H9 (cell line): ENCODE data around the gene EVC. TPM values are rescaled to one million over a fixed set of nuclear protein-coding genes. Genes with fewer than 3 reads are reported as not detected.
A peak's percentile ranks its signal among the peaks of the same experiment; 100 is the strongest.

ENCODE experiments used
- DNase-seq: peaks from one replicate; pipeline ENCODE4 v3.0.0-alpha.2; 2017
- H2AFZ ChIP-seq: one replicate; pipeline ENCODE4 v1.6.1; 2013; ENCODE audit warnings: mild to moderate bottlenecking, low read length, control low read depth, moderate library complexity
- H2AK5ac ChIP-seq: 2 replicates; pipeline ENCODE4 v1.6.1; 2013; ENCODE audit warnings: low read length, control low read depth, mixed read lengths; ENCODE audit not compliant: insufficient read length
- H2BK120ac ChIP-seq: one replicate; pipeline ENCODE4 v1.6.1; 2013; ENCODE audit warnings: low read depth, mild to moderate bottlenecking, low read length, control low read depth, inconsistent platforms; ENCODE audit not compliant: poor library complexity, severe bottlenecking
- H2BK12ac ChIP-seq: 2 replicates; pipeline ENCODE4 v1.6.1; 2013; ENCODE audit warnings: low read length, control low read depth, mixed read lengths, low read depth; ENCODE audit not compliant: insufficient read length
- H2BK15ac ChIP-seq: 2 replicates; pipeline ENCODE4 v1.6.1; 2013; ENCODE audit warnings: low read depth, low read length, control low read depth
- H2BK20ac ChIP-seq: one replicate; pipeline ENCODE4 v1.6.1; 2013; ENCODE audit warnings: low read depth, mild to moderate bottlenecking, low read length, control low read depth, inconsistent platforms; ENCODE audit not compliant: poor library complexity, severe bottlenecking
- H2BK5ac ChIP-seq: 2 replicates; pipeline ENCODE4 v1.6.1; 2013; ENCODE audit warnings: low read length, control low read depth, mixed read lengths; ENCODE audit not compliant: insufficient read length
- H3K14ac ChIP-seq: 2 replicates; pipeline ENCODE4 v1.6.1; 2013; ENCODE audit warnings: low read length, control low read depth; ENCODE audit not compliant: insufficient read depth
- H3K18ac ChIP-seq: 2 replicates; pipeline ENCODE4 v1.6.1; 2013; ENCODE audit warnings: low read depth, mild to moderate bottlenecking, mixed read lengths, low read length, control low read depth; ENCODE audit not compliant: insufficient read length
- H3K23ac ChIP-seq: 2 replicates; pipeline ENCODE4 v1.6.1; 2013; ENCODE audit warnings: low read length, control low read depth, mixed read lengths, low read depth; ENCODE audit not compliant: insufficient read length
- H3K23me2 ChIP-seq: 2 replicates; pipeline ENCODE4 v1.6.1; 2013; ENCODE audit warnings: low read depth, mild to moderate bottlenecking, mixed read lengths, low read length, control low read depth; ENCODE audit not compliant: insufficient read length, poor library complexity, severe bottlenecking
- H3K27ac ChIP-seq: 2 replicates; pipeline ENCODE4 v1.5.1; 2013; ENCODE audit warnings: low read length, control low read depth, mixed read lengths, low read depth; ENCODE audit not compliant: insufficient read length
- H3K27me3 ChIP-seq: 2 replicates; pipeline ENCODE4 v1.6.1; 2013; ENCODE audit warnings: low read length, control low read depth, inconsistent platforms; ENCODE audit not compliant: insufficient read depth
- H3K4ac ChIP-seq: 2 replicates; pipeline ENCODE4 v1.6.1; 2013; ENCODE audit warnings: low read depth, mild to moderate bottlenecking, control low read depth, inconsistent platforms, low read length, moderate library complexity
- H3K4me1 ChIP-seq: 2 replicates; pipeline ENCODE4 v1.6.1; 2013; ENCODE audit warnings: low read length, control low read depth, inconsistent platforms; ENCODE audit not compliant: insufficient read depth
- H3K4me2 ChIP-seq: 2 replicates; pipeline ENCODE4 v1.6.1; 2013; ENCODE audit warnings: low read length, control low read depth, mixed read lengths; ENCODE audit not compliant: insufficient read length, insufficient read depth
- H3K56ac ChIP-seq: 2 replicates; pipeline ENCODE4 v1.6.1; 2013; ENCODE audit warnings: low read depth, mild to moderate bottlenecking, mixed read lengths, low read length, control low read depth; ENCODE audit not compliant: insufficient read length
- H3K79me1 ChIP-seq: 2 replicates; pipeline ENCODE4 v1.6.1; 2013; ENCODE audit warnings: low read depth, mild to moderate bottlenecking, moderate library complexity, low read length, control low read depth, inconsistent platforms; ENCODE audit not compliant: insufficient read depth, poor library complexity, severe bottlenecking
- H3K79me2 ChIP-seq: 2 replicates; pipeline ENCODE4 v1.6.1; 2013; ENCODE audit warnings: low read length, control low read depth, inconsistent platforms; ENCODE audit not compliant: insufficient read depth
- H3K9ac ChIP-seq: 2 replicates; pipeline ENCODE4 v1.6.1; 2013; ENCODE audit warnings: low read length, control low read depth, mixed read lengths; ENCODE audit not compliant: insufficient read length; ENCODE audit errors: extremely low read depth
- H3K9me3 ChIP-seq: one replicate; pipeline ENCODE4 v1.6.1; 2013; ENCODE audit warnings: low read depth, low read length, inconsistent platforms; ENCODE audit not compliant: control insufficient read depth
- H3T11ph ChIP-seq: one replicate; pipeline ENCODE4 v1.6.1; 2013; ENCODE audit warnings: mild to moderate bottlenecking, low read length, control low read depth, inconsistent platforms
- H4K20me1 ChIP-seq: one replicate; pipeline ENCODE4 v1.6.1; 2013; ENCODE audit not compliant: control insufficient read depth, insufficient read length, insufficient read depth
- H4K5ac ChIP-seq: 2 replicates; pipeline ENCODE4 v1.6.1; 2013; ENCODE audit warnings: low read depth, mild to moderate bottlenecking, mixed read lengths, low read length, control low read depth; ENCODE audit not compliant: insufficient read length
- H4K8ac ChIP-seq: replicated peaks from 2 replicates; pipeline ENCODE4 v1.6.1; 2013; ENCODE audit warnings: low read length, control low read depth, mixed read lengths, low read depth; ENCODE audit not compliant: insufficient read length
- H4K91ac ChIP-seq: 2 replicates; pipeline ENCODE4 v1.6.1; 2013; ENCODE audit warnings: low read depth, mild to moderate bottlenecking, moderate library complexity, mixed read lengths, low read length, control low read depth; ENCODE audit not compliant: insufficient read length
- H3K27ac Mint-ChIP-seq, 3 experiments: 2 replicates in 2 of 3; 3 replicates in 1 of 3; pipeline ENCODE4 v1.8.0; 2020 to 2021; ENCODE audit warnings: mixed read lengths in 3 of 3, mild to moderate bottlenecking in 1 of 3, moderate library complexity in 1 of 3
- H3K27me3 Mint-ChIP-seq: 2 replicates; pipeline ENCODE4 v1.8.0; 2021; ENCODE audit warnings: low read depth, mild to moderate bottlenecking, moderate library complexity, mixed read lengths
- H3K36me3 Mint-ChIP-seq, 3 experiments: 2 replicates in 2 of 3; 3 replicates in 1 of 3; pipeline ENCODE4 v1.8.0; 2020 to 2021; ENCODE audit warnings: low read depth in 3 of 3, mixed read lengths in 3 of 3; ENCODE audit not compliant: insufficient read depth in 1 of 3
- H3K4me1 Mint-ChIP-seq, 2 experiments: 2 replicates each; pipeline ENCODE4 v1.8.0; 2020; ENCODE audit warnings: mixed read lengths in 2 of 2
- H3K4me3 Mint-ChIP-seq, 2 experiments: 2 replicates in 1 of 2; 3 replicates in 1 of 2; pipeline ENCODE4 v1.8.0; 2020 to 2021; ENCODE audit warnings: mild to moderate bottlenecking in 2 of 2, mixed read lengths in 2 of 2, moderate library complexity in 1 of 2
- H3K9me3 Mint-ChIP-seq, 2 experiments: 2 replicates in 1 of 2; 3 replicates in 1 of 2; pipeline ENCODE4 v1.8.0; 2020; ENCODE audit warnings: mild to moderate bottlenecking in 2 of 2, mixed read lengths in 2 of 2, moderate library complexity in 1 of 2
- WGBS: extraction: QIAGEN DNeasy Blood & Tissue Kit; methylation state at CpG from one replicate; pipeline ENCODE4 v1.1.7; 2013; ENCODE audit warnings: missing lambda C conversion rate, low lambda C conversion rate, mixed read lengths; ENCODE audit not compliant: insufficient read length; ENCODE audit errors: extremely low coverage; 5-methylcytosine and 5-hydroxymethylcytosine counted together
- total RNA-seq: library from RNA; stranded (reverse); gene quantifications from 2 replicates; pipeline ENCODE4 v1.2.1, GENCODE V29; 2021
- TF ChIP-seq, protein P1 (sequence below): fragments of 200-600 bp; sonication (generic); conservative IDR thresholded peaks from 3 replicates; pipeline ENCODE4 v1.8.0; 2021; ENCODE audit warnings: antibody characterized with exemption, mild to moderate bottlenecking

EVC gene
- total RNA-seq, 1 experiment from 2014 or later = 10.1 TPM

DNA sequence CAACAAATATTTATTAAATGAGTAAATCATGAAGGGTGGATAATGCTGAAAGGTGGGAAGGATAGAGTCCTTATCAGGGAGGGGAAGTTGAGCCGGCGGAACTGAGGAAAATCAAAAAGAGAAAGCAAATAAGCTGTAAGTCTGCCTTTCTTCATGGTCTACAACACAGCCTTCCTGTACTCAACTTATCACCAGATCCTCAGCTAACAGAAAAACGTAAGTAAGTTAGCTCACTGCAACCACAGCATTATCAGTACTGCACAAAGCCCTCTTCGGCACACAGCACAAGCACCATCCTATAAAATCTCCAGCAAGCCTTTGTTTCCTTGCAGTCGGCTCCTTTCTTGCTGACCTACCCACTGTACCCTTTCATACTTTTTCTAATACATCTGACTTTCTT, 111.6 kb downstream of the EVC start:
- no peak overlapping the region for H4K8ac ChIP-seq
- no peak overlapping the region for H3K27ac ChIP-seq
- Mint-ChIP-seq H3K36me3 (peaks cover 63 to 81% (median 72%) of the 10 kb centered on the region in 3 experiments), H3K27me3 (no peaks in the 10 kb centered on the region), H3K4me1 (peaks cover 2% of the 10 kb centered on the region in 2 experiments; a peak in 1 of 4 replicates), H3K4me3 (no peak overlapping the region), H3K27ac (peak overlapping the region in 1 of 3 experiments; percentile 36; a peak in 1 of 7 replicates), H3K9me3 (no peaks in the 10 kb centered on the region; a peak in 1 of 5 replicates)
- H3K23me2 ChIP-seq = no peaks in the 10 kb centered on the region
- H3K4ac ChIP-seq = no peak overlapping the region
- no peak overlapping the region for H2BK15ac ChIP-seq
- no peak overlapping the region for H3K56ac ChIP-seq
- peaks cover 2% of the 10 kb centered on the region for H4K20me1 ChIP-seq
- H3K18ac ChIP-seq = no peak overlapping the region
- TF ChIP-seq, protein P1, sequence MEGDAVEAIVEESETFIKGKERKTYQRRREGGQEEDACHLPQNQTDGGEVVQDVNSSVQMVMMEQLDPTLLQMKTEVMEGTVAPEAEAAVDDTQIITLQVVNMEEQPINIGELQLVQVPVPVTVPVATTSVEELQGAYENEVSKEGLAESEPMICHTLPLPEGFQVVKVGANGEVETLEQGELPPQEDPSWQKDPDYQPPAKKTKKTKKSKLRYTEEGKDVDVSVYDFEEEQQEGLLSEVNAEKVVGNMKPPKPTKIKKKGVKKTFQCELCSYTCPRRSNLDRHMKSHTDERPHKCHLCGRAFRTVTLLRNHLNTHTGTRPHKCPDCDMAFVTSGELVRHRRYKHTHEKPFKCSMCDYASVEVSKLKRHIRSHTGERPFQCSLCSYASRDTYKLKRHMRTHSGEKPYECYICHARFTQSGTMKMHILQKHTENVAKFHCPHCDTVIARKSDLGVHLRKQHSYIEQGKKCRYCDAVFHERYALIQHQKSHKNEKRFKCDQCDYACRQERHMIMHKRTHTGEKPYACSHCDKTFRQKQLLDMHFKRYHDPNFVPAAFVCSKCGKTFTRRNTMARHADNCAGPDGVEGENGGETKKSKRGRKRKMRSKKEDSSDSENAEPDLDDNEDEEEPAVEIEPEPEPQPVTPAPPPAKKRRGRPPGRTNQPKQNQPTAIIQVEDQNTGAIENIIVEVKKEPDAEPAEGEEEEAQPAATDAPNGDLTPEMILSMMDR = no peak
- no peak overlapping the region for H2AK5ac ChIP-seq
- H2BK20ac ChIP-seq = no peak overlapping the region
- H3K79me1 ChIP-seq = no peaks in the 10 kb centered on the region
- no peak for DNase-seq
- no peak overlapping the region for H4K5ac ChIP-seq
- no peak overlapping the region for H2BK120ac ChIP-seq
- H3K23ac ChIP-seq = no peak overlapping the region
- no peaks in the 10 kb centered on the region for H3K9me3 ChIP-seq
- no peak overlapping the region for H2BK12ac ChIP-seq
- H3K9ac ChIP-seq = no peak overlapping the region
- H2AFZ ChIP-seq = no peak overlapping the region
- no peak overlapping the region for H3T11ph ChIP-seq
- H4K91ac ChIP-seq = no peak overlapping the region
- WGBS = no CpG with 5 or more reads among the region's 5 CpGs
- H3K79me2 ChIP-seq = no peaks in the 10 kb centered on the region
- no peak overlapping the region for H3K14ac ChIP-seq
- H2BK5ac ChIP-seq = no peak overlapping the region
- H3K4me1 ChIP-seq = no peaks in the 10 kb centered on the region
- H3K27me3 ChIP-seq = no peaks in the 10 kb centered on the region
- H3K4me2 ChIP-seq = no peak overlapping the region
